PFSK-1 (cell line): ENCODE data around the gene RAP1A.

Experiments used
- REST ChIP-seq, 2 experiments: IDR thresholded peaks; 2 replicates each; pipeline versions ENCODE4 v1.6.1 to v1.8.0; 2011 to 2012; ENCODE audit warnings: low read depth in 2 of 2, low read length in 2 of 2, control low read depth in 1 of 2, inconsistent platforms in 1 of 2, mild to moderate bottlenecking in 1 of 2, moderate library complexity in 1 of 2; ENCODE audit not compliant: insufficient read depth in 1 of 2
- SIN3A ChIP-seq: IDR thresholded peaks from 2 replicates; pipeline ENCODE4 v1.6.1; 2012; ENCODE audit warnings: mild to moderate bottlenecking, low read length, moderate library complexity, borderline replicate concordance; ENCODE audit not compliant: insufficient read depth
- TAF1 ChIP-seq: IDR thresholded peaks from 2 replicates; pipeline ENCODE4 v1.6.1; 2012; ENCODE audit warnings: low read length, control low read depth, borderline replicate concordance; ENCODE audit not compliant: insufficient read depth

- TF ChIP-seq TAF1 (no peak), REST (IDR thresholded peaks at IDR 0.05; ENCODE audit: insufficient read depth in 1 of 2, low read depth in 2 of 2, low read length in 2 of 2) (no peak), SIN3A (no peak)
Measured at GRCh38 chr1:111723871-111724270, 104.3 kb downstream of the RAP1A start.
